ENCODE measurements around the gene YJU2. TPM values are rescaled to one million over a fixed set of nuclear protein-coding genes. Genes with fewer than 3 reads are reported as not detected.
A peak's percentile ranks its signal among the peaks of the same experiment; 100 is the strongest.
"Not testable (repeated sequence)": the region's sequence is repeated elsewhere in the genome, so short reads cannot be mapped to it uniquely, and the experiment has no call there.

YJU2 gene
- total RNA-seq, 2 experiments from 2014 or later, result 37.6 to 38.5 TPM

DNA sequence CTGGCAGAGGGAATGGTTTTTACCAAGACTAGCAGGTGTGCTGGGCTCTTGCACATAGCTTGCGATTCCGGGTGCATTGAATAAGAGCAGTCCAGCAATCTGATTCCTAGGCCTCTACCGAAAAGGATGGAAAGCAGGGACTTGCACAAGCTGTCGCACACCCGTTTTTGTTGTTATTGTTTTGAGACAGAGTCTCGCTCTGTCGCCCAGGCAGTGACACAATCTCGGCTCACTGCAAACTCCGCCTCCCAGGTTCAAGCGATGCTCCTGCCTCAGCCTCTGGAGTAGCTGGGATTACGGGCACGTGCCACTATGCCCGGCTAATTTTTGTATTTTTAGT, 12.0 kb upstream of the YJU2 start:
- Mint-ChIP-seq H3K9me3 (no peaks in the 10 kb centered on the region), H3K27ac (no peak overlapping the region), H3K4me3 (no peak overlapping the region), H3K4me1 (peaks cover 4% of the 10 kb centered on the region), H3K27me3 (peaks cover 18% of the 10 kb centered on the region), H3K36me3 (no peaks in the 10 kb centered on the region)
- no peak for DNase-seq

DNA sequence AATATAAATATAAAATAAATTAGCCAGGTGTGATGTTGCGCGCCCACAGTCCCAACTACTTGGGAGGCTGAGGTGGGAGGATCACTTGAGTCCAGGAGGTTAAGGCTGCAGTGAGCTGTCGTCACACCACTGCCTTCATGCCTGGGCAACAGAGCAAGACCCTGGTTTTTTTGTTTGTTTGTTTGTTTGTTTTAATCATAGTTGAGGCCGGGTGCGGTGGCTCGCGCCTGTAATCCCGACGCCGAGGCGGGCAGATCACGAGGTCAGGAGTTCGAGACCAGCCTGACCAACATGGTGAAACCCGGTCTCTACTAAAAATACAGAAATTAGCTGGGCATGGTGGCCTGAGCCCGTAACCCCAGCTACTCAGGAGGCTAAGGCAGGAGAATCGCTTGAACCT, 9.4 kb upstream of the YJU2 start:
- peaks cover 12% of the 10 kb centered on the region for H3K27me3 Mint-ChIP-seq
- H3K4me3 Mint-ChIP-seq, result not testable (repeated sequence)

DNA sequence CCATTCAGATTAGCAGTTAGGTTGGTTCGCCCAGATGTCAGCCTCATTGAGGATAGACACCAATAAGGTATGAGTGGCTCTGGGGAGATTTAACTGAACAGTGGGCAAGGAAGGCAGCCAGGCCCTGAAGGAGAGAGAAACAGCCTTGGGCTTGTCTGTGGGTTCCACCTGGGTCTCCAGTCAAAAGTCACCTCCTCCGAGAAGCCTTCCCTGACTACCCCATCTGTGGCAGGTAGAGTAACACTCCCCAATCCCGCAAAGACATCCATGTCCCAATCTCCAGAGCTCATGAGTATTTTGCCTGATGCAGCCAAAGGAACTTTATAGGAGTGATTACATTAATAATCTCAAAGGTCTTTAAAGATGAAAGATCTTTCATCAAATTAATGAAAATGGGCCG, 8.0 kb upstream of the YJU2 start:
- no peak overlapping the region for H3K27ac Mint-ChIP-seq
- no peaks in the 10 kb centered on the region for H3K36me3 Mint-ChIP-seq
- H3K4me3 Mint-ChIP-seq, result no peak overlapping the region
- H3K9me3 Mint-ChIP-seq, result peaks cover 4% of the 10 kb centered on the region
- H3K27me3 Mint-ChIP-seq, result peaks cover 5% of the 10 kb centered on the region
- H3K4me1 Mint-ChIP-seq, result no peaks in the 10 kb centered on the region
- no peak for DNase-seq

More for the DNA sequence above, 9.4 kb upstream of the YJU2 start:
- not testable (repeated sequence) for H3K27ac Mint-ChIP-seq, DNase-seq, H3K4me1 Mint-ChIP-seq, H3K9me3 Mint-ChIP-seq, H3K36me3 Mint-ChIP-seq

DNA sequence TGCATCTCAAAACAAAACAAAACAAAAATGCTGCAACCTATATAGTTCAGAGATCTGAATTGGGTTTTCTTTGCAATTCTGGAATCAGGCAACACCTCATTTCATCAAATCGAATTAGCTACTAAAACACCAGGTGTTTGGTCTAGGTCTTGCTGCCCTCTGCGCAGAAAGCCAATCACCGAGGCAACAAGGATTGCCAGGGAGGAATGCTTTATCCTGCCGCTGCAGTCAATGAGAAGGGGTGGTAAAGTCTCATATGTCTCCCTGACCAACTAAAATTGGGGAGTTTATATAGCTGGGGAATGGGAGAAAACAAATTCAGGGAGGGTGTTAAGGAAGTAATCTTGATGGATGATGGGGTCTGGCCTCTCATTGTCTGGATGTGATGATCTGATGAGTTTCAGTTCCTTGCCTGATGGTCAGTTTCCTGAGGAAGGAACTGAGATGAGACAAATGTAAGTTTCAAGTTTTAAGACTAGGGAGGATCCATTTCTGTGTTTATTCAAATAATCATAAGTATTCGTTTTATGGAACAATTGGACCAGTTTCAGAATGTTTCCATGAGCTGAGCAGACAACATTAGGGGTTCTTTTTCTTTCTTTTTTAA, 5.0 kb upstream of the YJU2 start:
- no peak for DNase-seq
- H3K36me3 Mint-ChIP-seq, result no peaks in the 10 kb centered on the region
- H3K27me3 Mint-ChIP-seq, result no peaks in the 10 kb centered on the region
- no peak overlapping the region for H3K27ac Mint-ChIP-seq
- peaks cover 3% of the 10 kb centered on the region for H3K4me1 Mint-ChIP-seq
- no peak overlapping the region for H3K4me3 Mint-ChIP-seq
- peaks cover 4% of the 10 kb centered on the region for H3K9me3 Mint-ChIP-seq

DNA sequence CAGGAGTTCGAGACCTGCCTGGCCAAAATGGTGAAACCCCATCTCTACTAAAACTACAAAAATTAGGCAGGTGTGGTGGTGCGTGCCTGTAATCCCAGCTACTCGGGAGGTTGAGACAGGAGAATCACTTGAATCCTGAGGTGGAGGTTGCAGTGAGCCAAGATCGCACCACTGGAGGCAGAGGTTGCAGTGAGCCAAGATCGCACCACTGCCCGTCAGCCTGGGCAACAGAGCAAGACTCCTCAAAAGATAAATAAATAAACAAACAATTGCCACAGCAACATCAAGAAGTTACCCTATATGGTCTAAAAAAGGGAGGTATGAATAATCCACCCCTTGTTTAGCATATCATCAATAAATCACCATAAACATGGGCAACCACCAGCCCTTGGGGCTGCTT, 942 bp upstream of the YJU2 start:
- peak overlapping the region; percentile 92 for H3K4me3 Mint-ChIP-seq
- H3K36me3 Mint-ChIP-seq, result peaks cover 22% of the 10 kb centered on the region
- not testable (repeated sequence) for H3K4me1 Mint-ChIP-seq, H3K27me3 Mint-ChIP-seq, H3K9me3 Mint-ChIP-seq, DNase-seq
- H3K27ac Mint-ChIP-seq, result peak overlapping the region; percentile 99

DNA sequence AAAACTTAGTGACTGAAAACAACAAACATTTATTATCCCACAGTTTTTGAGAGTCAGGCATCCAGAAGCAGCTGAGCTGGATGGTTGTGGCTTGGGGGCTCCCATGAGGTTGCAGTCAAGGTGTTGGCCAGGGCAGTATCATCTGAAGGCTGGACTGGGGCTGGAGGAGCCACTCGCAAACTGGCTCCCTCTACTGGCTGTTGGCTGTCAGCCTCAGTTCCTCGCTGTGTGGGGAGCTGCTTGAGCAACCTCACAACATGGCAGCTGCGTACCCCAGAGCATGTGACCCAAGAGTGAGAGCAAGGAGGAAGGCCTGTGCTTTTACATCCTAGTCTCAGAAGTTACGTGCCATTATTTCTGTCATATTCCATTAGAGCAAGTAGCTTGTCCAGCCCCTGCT, 9.7 kb downstream of the YJU2 start:
- no peak overlapping the region for H3K27ac Mint-ChIP-seq
- H3K27me3 Mint-ChIP-seq, result no peaks in the 10 kb centered on the region
- peaks cover 56% of the 10 kb centered on the region for H3K36me3 Mint-ChIP-seq
- H3K4me1 Mint-ChIP-seq, result no peaks in the 10 kb centered on the region
- DNase-seq, result no peak
- no peak overlapping the region for H3K4me3 Mint-ChIP-seq
- H3K9me3 Mint-ChIP-seq, result no peaks in the 10 kb centered on the region

DNA sequence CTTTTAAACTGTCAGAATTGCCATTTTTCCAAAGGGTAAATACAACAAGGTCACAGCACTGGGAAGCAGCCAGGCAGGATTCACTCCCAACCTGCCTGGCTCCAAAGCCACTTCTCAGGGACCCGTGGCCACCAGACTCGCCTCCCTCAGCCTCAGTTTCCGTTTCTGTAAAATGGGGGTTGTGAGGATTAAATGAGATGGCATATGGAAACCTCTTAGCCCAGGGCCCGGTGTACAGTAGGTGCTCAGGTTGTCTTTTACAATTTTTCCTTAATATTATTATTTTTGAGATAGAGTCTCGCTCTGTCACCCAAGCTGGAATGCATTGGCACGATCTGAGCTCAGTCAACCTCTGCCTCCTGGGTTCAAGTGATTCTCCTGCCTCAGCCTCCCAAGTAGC, 10.1 kb downstream of the YJU2 start:
- Mint-ChIP-seq H3K9me3 (no peaks in the 10 kb centered on the region), H3K36me3 (peaks cover 52% of the 10 kb centered on the region), H3K4me3 (no peak overlapping the region), H3K27ac (no peak overlapping the region), H3K27me3 (no peaks in the 10 kb centered on the region), H3K4me1 (no peaks in the 10 kb centered on the region)
- no peak for DNase-seq

DNA sequence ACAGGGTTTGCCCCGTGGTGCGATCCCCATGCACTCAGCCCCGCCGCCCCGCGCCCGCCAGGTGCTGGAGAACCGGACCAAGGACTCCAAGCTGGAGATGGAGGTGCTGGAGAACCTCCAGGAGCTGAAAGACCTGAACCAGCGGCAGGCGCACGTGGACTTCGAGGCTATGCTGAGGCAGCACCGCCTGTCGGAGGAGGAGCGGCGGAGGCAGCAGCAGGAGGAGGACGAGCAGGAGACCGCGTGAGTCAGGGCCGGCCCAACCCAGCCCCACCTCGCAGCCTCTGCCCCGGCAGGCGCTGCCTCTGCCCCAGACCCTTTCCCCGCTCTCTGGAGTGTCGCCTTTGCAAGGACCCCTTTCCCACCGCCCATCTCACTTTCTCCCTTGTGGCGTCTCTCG, 11.3 kb downstream of the YJU2 start:
- DNase-seq, result no peak
- no peak overlapping the region for H3K27ac Mint-ChIP-seq

DNA sequence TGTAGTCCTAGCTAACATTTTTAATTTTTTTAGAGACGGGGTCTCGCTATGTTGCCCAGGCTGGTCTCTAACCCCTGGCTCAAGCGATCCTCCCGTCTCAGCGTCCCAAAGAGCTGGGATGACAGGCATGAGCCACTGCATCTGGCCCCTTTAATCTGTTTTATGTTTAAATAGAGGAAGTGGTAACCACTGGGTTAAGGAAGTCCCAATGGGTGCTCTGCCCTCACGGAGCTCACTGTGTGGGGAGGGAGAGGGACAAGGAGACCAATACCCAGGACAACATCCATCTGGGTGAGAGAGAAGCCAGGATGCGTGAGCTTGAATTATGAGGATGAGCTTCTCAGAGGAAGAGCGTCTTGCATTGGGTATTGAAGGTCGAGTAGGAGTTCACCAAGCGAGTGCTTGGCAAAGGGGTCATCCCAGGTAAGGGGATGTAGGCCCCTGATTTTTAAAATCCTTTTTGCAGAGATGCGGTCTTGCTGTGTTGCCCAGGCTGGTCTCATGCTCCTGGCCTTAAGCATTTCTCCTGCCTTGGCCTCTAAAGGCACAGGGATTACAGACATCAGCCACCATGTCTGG, 13.8 kb downstream of the YJU2 start:
- H3K4me3 Mint-ChIP-seq, result no peak overlapping the region
- peaks cover 37% of the 10 kb centered on the region for H3K36me3 Mint-ChIP-seq
- H3K27ac Mint-ChIP-seq, result no peak overlapping the region
- no peak for DNase-seq
- no peaks in the 10 kb centered on the region for H3K9me3 Mint-ChIP-seq
- H3K27me3 Mint-ChIP-seq, result no peaks in the 10 kb centered on the region
- H3K4me1 Mint-ChIP-seq, result peaks cover 13% of the 10 kb centered on the region

More for the DNA sequence above, 11.3 kb downstream of the YJU2 start:
- H3K9me3 Mint-ChIP-seq, result no peaks in the 10 kb centered on the region
- H3K27me3 Mint-ChIP-seq, result no peaks in the 10 kb centered on the region
- H3K4me3 Mint-ChIP-seq, result no peak overlapping the region
- H3K4me1 Mint-ChIP-seq, result no peaks in the 10 kb centered on the region
- H3K36me3 Mint-ChIP-seq, result peaks cover 44% of the 10 kb centered on the region

DNA sequence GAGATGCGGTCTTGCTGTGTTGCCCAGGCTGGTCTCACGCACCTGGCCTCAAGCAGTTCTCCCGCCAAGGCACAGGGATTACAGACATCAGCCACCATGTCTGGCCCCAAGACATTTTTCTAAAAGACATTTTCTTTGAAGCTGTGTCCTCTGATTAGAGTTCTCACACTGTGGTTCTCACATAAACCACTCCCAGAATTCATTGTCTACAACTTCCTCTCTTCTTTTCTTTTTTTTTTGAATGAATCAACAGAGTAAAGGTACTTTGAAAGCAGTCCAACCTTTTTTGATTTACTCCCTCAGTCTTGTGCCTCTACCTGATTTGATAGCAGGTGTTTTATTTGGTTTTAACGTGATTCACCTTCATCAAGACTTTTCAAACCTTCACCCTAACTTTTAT, 17.9 kb downstream of the YJU2 start:
- DNase-seq, result no peak
- Mint-ChIP-seq H3K4me1 (peaks cover 21% of the 10 kb centered on the region), H3K27me3 (no peaks in the 10 kb centered on the region), H3K36me3 (peaks cover 36% of the 10 kb centered on the region), H3K9me3 (no peaks in the 10 kb centered on the region), H3K4me3 (no peak overlapping the region), H3K27ac (peak overlapping the region; percentile 67)

DNA sequence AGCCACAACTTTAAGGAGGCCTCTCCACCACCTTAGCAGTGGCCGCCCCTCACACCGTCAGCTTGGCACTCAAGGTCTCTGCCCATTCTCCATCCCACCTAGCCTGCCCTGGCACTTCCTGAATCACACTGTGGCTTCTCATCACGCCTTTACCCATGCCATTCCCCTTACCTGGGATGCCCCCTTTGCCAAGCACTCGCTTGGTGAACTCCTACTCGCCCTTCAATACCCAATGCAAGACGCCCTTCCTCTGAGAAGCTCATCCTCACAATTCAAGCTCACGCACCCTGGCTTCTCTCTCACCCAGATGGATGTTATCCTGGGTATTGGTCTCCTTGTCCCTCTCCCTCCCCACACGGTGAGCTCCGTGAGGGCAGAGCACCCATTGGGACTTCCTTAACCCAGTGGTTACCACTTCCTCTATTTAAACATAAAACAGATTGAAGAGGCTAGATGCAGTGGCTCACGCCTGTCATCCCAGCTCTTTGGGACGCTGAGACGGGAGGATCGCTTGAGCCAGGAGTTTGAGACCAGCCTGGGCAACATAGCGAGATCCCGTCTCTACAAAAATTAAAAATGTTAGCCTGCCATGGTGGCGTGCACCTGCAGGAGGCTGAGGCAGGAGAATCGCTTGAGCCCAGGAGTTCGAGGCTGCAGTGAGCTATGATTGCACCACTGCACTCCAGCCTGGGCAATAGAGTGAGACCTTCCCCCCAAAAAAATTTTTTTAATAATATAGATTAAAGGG, 19.5 kb downstream of the YJU2 start:
- H3K36me3 Mint-ChIP-seq, result peaks cover 35% of the 10 kb centered on the region
- no peak for DNase-seq
- no peaks in the 10 kb centered on the region for H3K27me3 Mint-ChIP-seq
- no peak overlapping the region for H3K27ac Mint-ChIP-seq
- H3K4me1 Mint-ChIP-seq, result peaks cover 21% of the 10 kb centered on the region
- no peak overlapping the region for H3K4me3 Mint-ChIP-seq
- no peaks in the 10 kb centered on the region for H3K9me3 Mint-ChIP-seq

DNA sequence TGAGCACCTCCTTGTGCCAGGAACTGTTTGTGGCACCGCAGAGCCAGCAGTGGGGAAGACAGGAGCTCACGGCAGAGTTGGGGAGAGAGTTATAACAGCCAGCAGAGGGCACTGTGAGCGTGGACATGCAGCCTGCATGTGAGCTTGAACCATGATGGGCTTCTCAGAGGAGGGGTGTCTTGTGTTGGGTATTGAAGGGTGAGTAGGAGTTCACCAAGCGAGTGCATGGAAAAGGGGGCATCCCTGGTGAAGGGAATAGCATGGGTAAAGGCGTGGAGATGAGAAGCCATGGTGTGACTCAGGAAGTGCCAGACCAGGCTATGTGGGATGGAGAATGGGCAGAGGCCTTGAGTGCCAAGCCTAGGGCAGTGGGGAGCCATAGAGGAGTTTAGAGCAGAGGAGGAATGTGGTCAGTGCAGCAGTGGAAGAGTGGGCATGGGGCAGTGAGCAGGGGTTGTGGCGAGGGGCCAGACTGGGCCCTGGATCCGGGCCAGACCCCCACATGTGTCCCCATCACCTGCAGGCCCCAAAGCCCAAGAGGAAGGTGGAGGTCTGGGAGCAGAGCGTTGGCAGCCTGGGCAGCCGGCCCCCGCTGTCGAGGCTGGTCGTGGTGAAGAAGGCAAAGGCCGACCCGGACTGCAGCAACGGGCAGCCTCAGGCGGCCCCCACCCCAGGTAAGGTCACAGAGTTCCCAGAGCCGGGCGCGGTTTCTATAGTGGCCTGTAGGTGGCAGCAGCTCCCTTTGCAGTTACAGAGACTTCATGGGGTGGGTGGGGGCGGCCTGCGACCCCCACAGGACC, 20.4 kb downstream of the YJU2 start:
- Mint-ChIP-seq H3K36me3 (peaks cover 44% of the 10 kb centered on the region), H3K4me1 (peaks cover 21% of the 10 kb centered on the region), H3K27me3 (no peaks in the 10 kb centered on the region), H3K9me3 (no peaks in the 10 kb centered on the region), H3K27ac (no peak overlapping the region), H3K4me3 (no peak overlapping the region)
- peak; percentile 53 for DNase-seq

DNA sequence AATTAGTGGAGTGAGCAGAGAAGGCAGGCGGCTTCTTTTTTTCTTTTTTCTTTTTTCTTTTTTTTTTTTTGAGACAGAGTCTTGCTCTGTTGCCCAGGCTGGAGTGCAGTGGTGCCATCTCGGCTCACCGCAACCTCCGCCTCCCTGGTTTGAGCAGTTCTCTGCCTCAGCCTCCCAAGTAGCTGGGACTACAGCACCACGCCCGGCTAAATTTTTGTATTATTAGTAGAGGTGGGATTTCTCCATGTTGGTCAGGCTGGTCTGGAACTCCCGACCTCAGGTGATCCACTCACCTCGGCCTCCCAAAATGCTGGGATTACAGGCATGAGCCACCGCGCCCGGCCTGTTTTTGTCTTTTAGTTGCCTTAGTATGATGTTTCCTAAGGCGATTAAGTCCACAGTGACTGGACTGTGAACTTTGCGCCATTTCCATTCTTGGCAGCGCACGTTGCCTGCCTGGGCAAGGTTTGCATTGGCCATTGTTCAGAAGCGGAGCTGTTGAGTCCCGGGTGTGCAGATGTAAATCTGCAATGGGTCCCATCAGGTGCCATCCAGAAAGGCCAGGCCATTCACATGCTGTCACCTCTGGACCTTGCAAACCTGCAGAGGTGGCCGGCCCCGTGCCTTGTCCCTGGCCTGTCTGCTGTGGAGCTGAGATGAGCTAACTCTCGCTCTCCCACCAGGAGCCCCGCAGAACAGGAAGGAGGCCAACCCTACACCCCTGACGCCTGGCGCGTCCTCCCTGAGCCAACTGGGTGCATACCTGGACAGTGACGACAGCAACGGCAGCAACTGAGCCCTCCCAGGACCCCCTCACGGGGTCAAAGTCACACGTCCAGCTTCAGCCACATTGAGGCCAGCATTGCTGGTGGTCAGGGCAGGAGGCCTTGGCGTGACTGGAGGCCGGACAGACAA, 21.3 kb downstream of the YJU2 start:
- Mint-ChIP-seq H3K4me1 (peaks cover 21% of the 10 kb centered on the region), H3K36me3 (peaks cover 43% of the 10 kb centered on the region), H3K4me3 (no peak overlapping the region), H3K9me3 (no peaks in the 10 kb centered on the region), H3K27ac (no peak overlapping the region), H3K27me3 (no peaks in the 10 kb centered on the region)
- DNase-seq, result no peak

DNA sequence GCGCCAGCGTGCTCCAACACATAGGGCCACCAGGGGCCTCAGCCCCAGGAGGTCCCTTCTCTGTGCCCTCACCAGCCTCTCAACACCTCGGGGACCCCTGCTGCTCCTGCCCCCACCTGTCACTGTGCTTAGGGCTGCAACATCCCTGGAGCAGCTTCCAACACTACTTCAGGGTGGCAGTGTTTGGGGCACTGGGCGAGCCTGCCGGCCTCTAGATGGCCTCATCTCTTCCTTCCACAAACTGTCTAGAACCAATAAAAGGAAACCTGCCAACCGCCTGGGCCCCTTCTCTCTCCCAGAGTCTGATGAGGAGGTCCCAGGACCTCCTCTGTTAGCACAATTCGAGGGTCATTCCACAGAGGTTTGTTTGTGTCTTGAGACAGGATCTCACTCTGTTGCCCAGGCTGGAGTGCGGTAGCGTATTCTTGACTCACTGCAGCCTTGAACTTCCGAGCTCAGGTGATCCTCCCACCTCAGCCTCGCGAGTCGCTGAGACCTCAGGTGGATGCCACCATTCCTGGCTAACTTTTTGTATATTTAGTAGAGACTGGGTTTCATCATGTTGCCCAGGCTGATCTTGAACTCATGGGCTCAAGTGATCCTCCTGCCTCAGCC, 22.0 kb downstream of the YJU2 start:
- Mint-ChIP-seq H3K27me3 (no peaks in the 10 kb centered on the region), H3K27ac (no peak overlapping the region), H3K4me3 (no peak overlapping the region), H3K36me3 (peaks cover 35% of the 10 kb centered on the region), H3K4me1 (peaks cover 19% of the 10 kb centered on the region), H3K9me3 (no peaks in the 10 kb centered on the region)
- no peak for DNase-seq
